ENCODE results near the gene ZNF524.
"Not testable (repeated sequence)": the region's sequence is repeated elsewhere in the genome, so short reads cannot be mapped to it uniquely, and the experiment has no call there.

ZNF524 gene

GRCh38 chr19:55599842-55600661, at the start of gene ZNF524:
TSS of gene ZNF524 (plus strand) at chr19:55600288. CDS start at chr19:55602113, 1,825 bp downstream.
- no peak for DNase-seq (ENCODE audit: low read depth)

- DNase-seq (ENCODE audit: low read depth) = no peak
These were observed 49.8 kb upstream of the ZNF524 start for GRCh38 chr19:55550321-55550650.

GRCh38 chr19:55552206-55552605, 47.9 kb upstream of the ZNF524 start:
- DNase-seq (ENCODE audit: low read depth) = no peak

- DNase-seq (ENCODE audit: low read depth) = peak; percentile 83
These were observed 47.5 kb upstream of the ZNF524 start for GRCh38 chr19:55552620-55553019.

GRCh38 chr19:55553217-55554182, 46.6 kb upstream of the ZNF524 start:
- no peak for DNase-seq (ENCODE audit: low read depth)

GRCh38 chr19:55554302-55554701, 45.8 kb upstream of the ZNF524 start:
- no peak for DNase-seq (ENCODE audit: low read depth)

GRCh38 chr19:55554741-55555152, 45.3 kb upstream of the ZNF524 start:
- DNase-seq (ENCODE audit: low read depth) = no peak

- no peak for DNase-seq (ENCODE audit: low read depth)
These were observed 40.4 kb upstream of the ZNF524 start for GRCh38 chr19:55559684-55560083.

GRCh38 chr19:55563261-55563690, 36.8 kb upstream of the ZNF524 start:
- DNase-seq (ENCODE audit: low read depth) = no peak

- DNase-seq (ENCODE audit: low read depth) = no peak
These were observed 33.3 kb upstream of the ZNF524 start for GRCh38 chr19:55566823-55567222.

- DNase-seq (ENCODE audit: low read depth) = no peak
These were observed 32.3 kb upstream of the ZNF524 start for GRCh38 chr19:55567708-55568328.

GRCh38 chr19:55569477-55569876, 30.6 kb upstream of the ZNF524 start:
- DNase-seq (ENCODE audit: low read depth) = not testable (repeated sequence)

- DNase-seq (ENCODE audit: low read depth) = not testable (repeated sequence)
These were observed 26.2 kb upstream of the ZNF524 start for GRCh38 chr19:55573929-55574328.

- DNase-seq (ENCODE audit: low read depth) = no peak
These were observed 23.3 kb upstream of the ZNF524 start for GRCh38 chr19:55576746-55577145.

- no peak for DNase-seq (ENCODE audit: low read depth)
These were observed 21.9 kb upstream of the ZNF524 start for GRCh38 chr19:55578031-55578760.

- DNase-seq (ENCODE audit: low read depth) = no peak
These were observed 21.0 kb upstream of the ZNF524 start for GRCh38 chr19:55578761-55579747.

GRCh38 chr19:55579766-55580621, 20.1 kb upstream of the ZNF524 start:
- DNase-seq (ENCODE audit: low read depth) = no peak

GRCh38 chr19:55580628-55581144, 19.4 kb upstream of the ZNF524 start, which contains the start of gene ZNF579:
TSS of gene ZNF579 (minus strand) at chr19:55580848. CDS start at chr19:55579639, 1,209 bp downstream.
- DNase-seq (ENCODE audit: low read depth) = peak; percentile 55

Data from non-pigmented ciliary epithelial cell (primary cell).